Adrenal gland (tissue), 12 donors: ENCODE measurements around the gene ZNF426. TPM values are rescaled to one million over a fixed set of nuclear protein-coding genes. Genes with fewer than 3 reads are reported as not detected.
"Not testable (repeated sequence)": the region's sequence is repeated elsewhere in the genome, so short reads cannot be mapped to it uniquely, and the experiment has no call there.

ENCODE experiments used
- DNase-seq, 7 donors: peaks; one replicate each; pipeline ENCODE4 v3.0.0-alpha.2; 2019 to 2020
- H3K27ac ChIP-seq, 5 donors: fragments of 200-600 bp; sonication (generic) in 4 of 5; 1 replicate in 3 of 5; 2 replicates in 2 of 5; pipeline versions ENCODE4 v1.5.1 to v1.8.0; 2016 to 2020; ENCODE audit warnings: mild to moderate bottlenecking in 1 of 5
- H3K27me3 ChIP-seq: fragments of 200-600 bp; 2 replicates; pipeline ENCODE4 v1.8.0; 2021
- H3K36me3 ChIP-seq, 2 donors: fragments of 200-600 bp; replicated peaks in 1 of 2; 1 replicate in 1 of 2; 2 replicates in 1 of 2; pipeline versions ENCODE4 v1.5.1 to v1.8.0; 2018 to 2022
- H3K4me1 ChIP-seq, 2 donors: fragments of 200-600 bp; replicated peaks in 1 of 2; 1 replicate in 1 of 2; 2 replicates in 1 of 2; pipeline versions ENCODE4 v1.5.1 to v1.8.0; 2018 to 2021
- H3K4me3 ChIP-seq, 4 donors: fragments of 200-600 bp; sonication (generic) in 3 of 4; one replicate each; pipeline ENCODE4 v1.5.1; 2016 to 2018
- H3K9me3 ChIP-seq, 3 donors: fragments of 200-600 bp; sonication (generic) in 1 of 3; replicated peaks in 1 of 3; 1 replicate in 2 of 3; 2 replicates in 1 of 3; pipeline versions ENCODE4 v1.5.1 to v1.8.0; 2016 to 2021
- CTCF ChIP-seq, 6 experiments: fragments of 450-650 bp in 4 of 6; fragments of 200-600 bp in 2 of 6; sonication (generic) in 1 of 6; IDR thresholded peaks; 1 replicate in 5 of 6; 2 replicates in 1 of 6; pipeline versions ENCODE4 v1.5.1 to v1.8.0; 2016 to 2021; ENCODE audit warnings: antibody characterized with exemption in 6 of 6, mild to moderate bottlenecking in 2 of 6, moderate library complexity in 1 of 6
- POLR2A ChIP-seq, 2 donors: fragments of 450-650 bp; IDR thresholded peaks; one replicate each; pipeline ENCODE4 v1.6.1; 2017; ENCODE audit warnings: antibody characterized with exemption in 2 of 2, mild to moderate bottlenecking in 2 of 2, moderate library complexity in 1 of 2
- WGBS, 4 donors: extraction: QIAGEN DNeasy Blood & Tissue Kit in 2 of 4; methylation state at CpG; one replicate each; pipeline versions ENCODE4 v1.1.5 to v1.1.7; 2013 to 2017; 5-methylcytosine and 5-hydroxymethylcytosine counted together
- intact Hi-C, 2 donors: fragments of 100-400 bp; cut with DNase I; formaldehyde crosslinking; loops; one replicate each; pipeline versions ENCODE4 v1.14.1 to v1.15.0; 2022 to 2023
- polyA plus RNA-seq, 3 donors: library from polyadenylated mRNA; stranded (reverse); fragments of 200-250 nt in 2 of 3; fragments of 350-450 nt in 1 of 3; fragmentation: Illumina TruSeq in 1 of 3; extraction: RNeasy Lipid Tissue Mini Kit (QIAGEN cat#74804) in 1 of 3; gene quantifications; one replicate each; pipeline ENCODE4 v1.2.3, GENCODE V29; 2013 to 2014
- total RNA-seq, 9 donors: library from RNA; depleted of rRNA in 4 of 9; stranded (reverse); fragments of >200 nt in 4 of 9; fragments of 120-200 nt in 1 of 9; fragmentation: NEBNext Ultra II Directional in 1 of 9; extraction: Animal tissue kit (Norgen Biotek cat#: 25700) in 1 of 9; gene quantifications; one replicate each; pipeline versions ENCODE4 v1.1.0 to v1.2.4, GENCODE V29; 2013 to 2023
- donor health status: healthy with polysubstance abuse.
- donor health status: Bipolar disorder and iron deficiency.
- donor health status: DM: yes; HTN: yes; CAD: no.
- donor health status: DM: no; HTN: no; CAD: no.
- donor health status: DM: no; HTN: no; CAD: no.
- donor health status: DM: yes; HTN: yes; CAD: no.

The ZNF426 gene
- total and polyA plus RNA-seq, 12 donors: 2.3 to 24.8 (median 14.9) TPM

GRCh38 chr19:9552536-9553274 is 14.3 kb upstream of the ZNF426 start:
- Histone ChIP-seq H3K4me3 (no peak overlapping the region), H3K4me1 (no peaks in the 10 kb centered on the region), H3K27ac (no peak overlapping the region), H3K9me3 (peaks cover 0 to 12% (median 0%) of the 10 kb centered on the region in 3 donors), H3K27me3 (no peaks in the 10 kb centered on the region), H3K36me3 (no peaks in the 10 kb centered on the region)
- DNase-seq: no peak
- TF ChIP-seq CTCF (IDR thresholded peaks at IDR 0.05) (no peak), POLR2A (IDR thresholded peaks at IDR 0.05) (no peak)
- intact Hi-C loops: no loop called here
- WGBS, 4 donors: 86 to 95% (median 91%) methylated on average over 5 to 7 of the region's 7 CpGs

GRCh38 chr19:9547870-9548269 is 9.4 kb upstream of the ZNF426 start:
- no peak overlapping the region for H3K4me3 ChIP-seq
- intact Hi-C loops: no loop called here
- no peaks in the 10 kb centered on the region for H3K36me3 ChIP-seq
- DNase-seq: no peak
- TF ChIP-seq POLR2A (IDR thresholded peaks at IDR 0.05) (no peak), CTCF (IDR thresholded peaks at IDR 0.05) (no peak)
- H3K9me3 ChIP-seq: no peaks in the 10 kb centered on the region
- H3K4me1 ChIP-seq: no peaks in the 10 kb centered on the region
- 67 to 91% (median 85%) methylated on average over 1 to 11 of the region's 11 CpGs for WGBS, 4 donors
- no peak overlapping the region for H3K27ac ChIP-seq
- no peaks in the 10 kb centered on the region for H3K27me3 ChIP-seq

- 60 to 93% (median 93%) methylated on average over 2 to 12 of the region's 12 CpGs; no CpG with 5 or more reads in 1 of the 4 donors for WGBS, 4 donors
- H3K9me3 ChIP-seq, H3K27me3 ChIP-seq, DNase-seq, H3K36me3 ChIP-seq, H3K4me3 ChIP-seq, intact Hi-C loops, H3K27ac ChIP-seq: not testable (repeated sequence)
- peaks cover 4 to 18% of the 10 kb centered on the region in 2 donors for H3K4me1 ChIP-seq
Measured at GRCh38 chr19:9541281-9541680, 2.8 kb upstream of the ZNF426 start.

GRCh38 chr19:9539921-9540320 is 1.5 kb upstream of the ZNF426 start:
- H3K4me3 ChIP-seq, H3K9me3 ChIP-seq, H3K27me3 ChIP-seq, DNase-seq, intact Hi-C loops, H3K27ac ChIP-seq: not testable (repeated sequence)
- WGBS, 4 donors: 52 to 100% (median 95%) methylated on average over 1 of the region's 1 CpG
- peaks cover 4 to 18% of the 10 kb centered on the region in 2 donors for H3K4me1 ChIP-seq
- H3K36me3 ChIP-seq: peaks cover 0 to 13% of the 10 kb centered on the region in 2 donors

- peaks cover 0 to 20% of the 10 kb centered on the region in 2 donors for H3K36me3 ChIP-seq
- peak overlapping the region in 1 of 4 donors; percentile 83 for H3K4me3 ChIP-seq
- H3K27me3 ChIP-seq, intact Hi-C loops, DNase-seq, H3K9me3 ChIP-seq: not testable (repeated sequence)
- H3K27ac ChIP-seq: peak overlapping the region in 4 of 5 donors; percentile 27 to 96 (median 86)
- H3K4me1 ChIP-seq: peaks cover 4 to 18% of the 10 kb centered on the region in 2 donors
- WGBS, 4 donors: 86 to 90% (median 87%) methylated on average over 6 of the region's 6 CpGs
Measured at GRCh38 chr19:9539201-9539600, 756 bp upstream of the ZNF426 start.

- intact Hi-C loops: no loop called here
- no peak for DNase-seq
- H3K27me3 ChIP-seq: no peaks in the 10 kb centered on the region
- peaks cover 0 to 52% of the 10 kb centered on the region in 2 donors for H3K36me3 ChIP-seq
- H3K9me3 ChIP-seq: peaks cover 0 to 23% (median 0%) of the 10 kb centered on the region in 3 donors
- peaks cover 4 to 18% of the 10 kb centered on the region in 2 donors for H3K4me1 ChIP-seq
- no peak overlapping the region for H3K27ac ChIP-seq
- H3K4me3 ChIP-seq: no peak overlapping the region
- WGBS, 4 donors: 91 to 98% (median 93%) methylated on average over 4 of the region's 4 CpGs
- TF ChIP-seq CTCF (IDR thresholded peaks at IDR 0.05) (no peak), POLR2A (IDR thresholded peaks at IDR 0.05) (no peak)
Measured at GRCh38 chr19:9535934-9536333, 2.5 kb downstream of the ZNF426 start.
